ENCODE measurements around the gene FAHD1.
"Not testable (repeated sequence)": the region's sequence is repeated elsewhere in the genome, so short reads cannot be mapped to it uniquely, and the experiment has no call there.

The FAHD1 gene

DNA sequence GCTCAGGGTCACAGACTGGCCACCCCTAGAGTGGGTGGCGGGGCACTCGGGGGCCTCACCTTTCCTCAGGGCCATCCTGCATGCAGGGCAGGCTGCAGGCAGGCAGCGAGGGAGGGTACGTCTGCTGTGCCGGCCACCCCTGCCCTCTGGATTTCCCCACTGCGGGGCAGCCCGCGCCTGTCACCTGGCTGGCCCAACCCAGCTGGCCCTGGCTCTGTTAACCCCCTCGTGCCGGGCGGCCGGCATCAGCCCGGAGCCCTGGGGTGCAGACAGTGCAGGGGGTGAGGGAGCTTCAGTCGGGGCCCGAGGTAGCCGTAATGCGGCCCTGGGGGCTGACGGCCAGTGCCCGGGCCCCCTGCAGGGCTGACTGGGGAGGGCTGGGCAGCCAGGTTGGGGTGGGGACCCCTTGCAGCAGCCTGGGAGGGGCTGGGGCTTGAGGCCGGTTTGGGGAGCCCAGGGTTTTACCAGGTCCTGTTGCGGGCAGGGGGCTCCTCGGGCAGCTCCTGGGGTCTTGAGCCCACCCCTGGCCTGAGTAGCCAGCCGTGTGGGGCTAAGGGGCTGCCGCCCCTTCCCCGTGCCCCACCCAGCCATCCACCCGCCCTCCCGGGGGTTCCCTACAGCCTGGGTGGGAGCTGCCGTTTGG is 33.3 kb upstream of the FAHD1 start, which contains the start of gene IGFALS:
TSS of gene IGFALS (minus strand) at position 128 of the 643 bp plus-strand sequence. CDS start at position 75, 53 bp downstream.
- no peak for DNase-seq (ENCODE audit: extremely low spot score)
- POLR2A ChIA-PET = interaction anchor here (1.1 to 2.9 kb wide), 2 partner anchors 10 to 11 kb away, joined by 3 to 25 read pairs; partner anchors contain the start of genes NUBP2 and SPSB3
- TF ChIP-seq BHLHE40 (IDR thresholded peaks at IDR 0.05; ENCODE audit: borderline replicate concordance) = no peak
- TF ChIP-seq, protein P1, sequence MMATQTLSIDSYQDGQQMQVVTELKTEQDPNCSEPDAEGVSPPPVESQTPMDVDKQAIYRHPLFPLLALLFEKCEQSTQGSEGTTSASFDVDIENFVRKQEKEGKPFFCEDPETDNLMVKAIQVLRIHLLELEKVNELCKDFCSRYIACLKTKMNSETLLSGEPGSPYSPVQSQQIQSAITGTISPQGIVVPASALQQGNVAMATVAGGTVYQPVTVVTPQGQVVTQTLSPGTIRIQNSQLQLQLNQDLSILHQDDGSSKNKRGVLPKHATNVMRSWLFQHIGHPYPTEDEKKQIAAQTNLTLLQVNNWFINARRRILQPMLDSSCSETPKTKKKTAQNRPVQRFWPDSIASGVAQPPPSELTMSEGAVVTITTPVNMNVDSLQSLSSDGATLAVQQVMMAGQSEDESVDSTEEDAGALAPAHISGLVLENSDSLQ (IDR thresholded peaks at IDR 0.05) = no peak
- no peak for TF ChIP-seq SUZ12 (IDR thresholded peaks at IDR 0.05)
- no peak for TF ChIP-seq ELF4 (IDR thresholded peaks at IDR 0.05)
- no peak for TF ChIP-seq ARNT (IDR thresholded peaks at IDR 0.05)
- no peak for TF ChIP-seq NFRKB (IDR thresholded peaks at IDR 0.05)
- no peak for TF ChIP-seq TARDBP (IDR thresholded peaks at IDR 0.05)
- no peak for TF ChIP-seq L3MBTL2 (conservative IDR thresholded peaks at IDR 0.05)
- no peak for TF ChIP-seq SP1 (IDR thresholded peaks at IDR 0.05)
- no peak for TF ChIP-seq LEF1 (IDR thresholded peaks at IDR 0.05; ENCODE audit: borderline replicate concordance)
- no peak for TF ChIP-seq FOXK2 (IDR thresholded peaks at IDR 0.05)
- no peak for TF ChIP-seq CTBP1 (IDR thresholded peaks at IDR 0.05; ENCODE audit: borderline replicate concordance)
- TF ChIP-seq HDGF (IDR thresholded peaks at IDR 0.05; ENCODE audit: borderline replicate concordance) = no peak
- TF ChIP-seq FOXA1 (IDR thresholded peaks at IDR 0.05) = no peak
- TF ChIP-seq ZNF384 (IDR thresholded peaks at IDR 0.05) = no peak
- TF ChIP-seq FOXM1 (IDR thresholded peaks at IDR 0.05; ENCODE audit: borderline replicate concordance) = no peak
- CTCF ChIA-PET = no interaction called here

DNA sequence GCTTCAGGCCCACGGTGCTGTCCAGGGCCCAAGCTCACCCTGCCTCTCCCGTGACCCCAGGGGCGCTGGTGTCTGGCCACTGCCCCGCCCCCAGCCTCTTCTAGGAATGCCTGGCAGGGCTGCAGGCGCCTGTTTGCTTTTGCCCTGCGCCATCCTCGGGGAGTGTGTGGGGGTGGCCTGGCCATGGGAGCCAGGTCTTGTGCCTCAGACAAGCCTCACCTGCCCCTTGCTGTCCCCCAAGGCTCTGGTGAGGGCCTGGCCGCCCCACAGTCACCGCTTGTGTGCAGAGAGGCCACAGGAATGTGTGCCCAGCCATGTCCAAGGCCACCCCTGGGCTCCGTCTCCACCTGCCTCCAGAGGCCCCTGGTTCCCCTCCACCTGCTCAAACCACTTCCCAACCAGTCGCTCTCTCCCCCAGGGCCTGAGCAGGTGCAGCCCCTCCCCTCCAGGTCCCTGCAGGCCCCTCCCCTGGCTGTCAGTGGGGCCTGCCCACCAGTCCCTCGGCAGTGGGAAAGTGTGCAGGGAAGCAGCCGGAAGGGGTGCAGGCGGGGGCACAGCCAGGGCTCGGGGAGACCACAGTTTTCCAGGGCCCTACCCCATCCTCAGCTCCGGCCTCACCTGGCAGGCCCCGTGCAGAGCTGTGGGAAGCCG is 32.7 kb upstream of the FAHD1 start:
- ChIA-PET CTCF (no interaction called here), POLR2A (interaction anchor here (1.1 kb wide), 1 partner anchor 9 kb away, joined by 3 read pairs; no protein-coding TSS in a partner anchor)
- DNase-seq (ENCODE audit: extremely low spot score) = no peak
- TF ChIP-seq ARNT (IDR thresholded peaks at IDR 0.05) (no peak), HDGF (IDR thresholded peaks at IDR 0.05; ENCODE audit: borderline replicate concordance) (no peak), SUZ12 (IDR thresholded peaks at IDR 0.05) (no peak), LEF1 (IDR thresholded peaks at IDR 0.05; ENCODE audit: borderline replicate concordance) (no peak), L3MBTL2 (conservative IDR thresholded peaks at IDR 0.05) (no peak), SP1 (IDR thresholded peaks at IDR 0.05) (no peak), FOXA1 (IDR thresholded peaks at IDR 0.05) (no peak), TARDBP (IDR thresholded peaks at IDR 0.05) (no peak), ZNF384 (IDR thresholded peaks at IDR 0.05) (no peak), NFRKB (IDR thresholded peaks at IDR 0.05) (no peak)
- TF ChIP-seq, protein P1 (IDR thresholded peaks at IDR 0.05) = no peak

DNA sequence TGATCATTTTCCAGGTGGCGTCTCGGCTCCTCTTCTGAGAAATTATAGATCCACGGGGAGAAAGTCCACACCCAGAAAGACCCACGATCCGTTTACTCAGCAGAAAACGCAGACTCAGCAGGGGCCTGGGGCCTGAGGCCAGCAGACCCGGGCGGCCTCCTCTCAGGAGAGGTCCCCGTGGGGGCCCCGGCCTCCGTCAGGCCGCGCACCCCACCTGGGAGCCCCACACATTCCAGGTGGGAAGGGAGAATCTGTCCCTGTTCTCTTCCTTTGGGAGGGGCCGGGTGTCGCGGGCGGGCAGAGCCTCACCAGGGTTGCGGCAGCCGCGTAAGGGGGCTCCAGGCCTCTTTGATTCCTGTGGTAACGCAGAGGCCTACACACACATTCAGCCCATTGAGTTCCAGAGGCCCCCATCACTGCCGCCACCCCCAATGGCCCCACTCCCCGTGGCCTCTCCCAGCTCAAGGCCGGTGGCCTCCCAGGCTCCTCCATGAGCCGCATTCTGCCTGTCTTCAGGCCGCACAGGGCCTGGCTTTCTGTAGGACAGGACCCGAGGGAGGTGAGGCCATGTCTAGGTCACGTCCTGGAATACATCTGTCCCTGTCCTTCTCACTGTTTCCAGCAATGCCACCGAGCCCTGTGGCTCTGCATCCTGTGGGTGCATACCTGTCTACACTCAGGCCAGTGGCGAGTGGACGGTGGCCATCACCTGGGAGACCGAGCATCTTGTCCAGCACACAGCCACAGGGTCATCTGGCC is 31.9 kb upstream of the FAHD1 start:
- DNase-seq (ENCODE audit: extremely low spot score) = no peak
- POLR2A ChIA-PET = no interaction called here
- CTCF ChIA-PET = no interaction called here
- TF ChIP-seq ZNF384 (IDR thresholded peaks at IDR 0.05) (no peak), HDGF (IDR thresholded peaks at IDR 0.05; ENCODE audit: borderline replicate concordance) (no peak), FOXK2 (IDR thresholded peaks at IDR 0.05) (no peak), L3MBTL2 (conservative IDR thresholded peaks at IDR 0.05) (no peak), BHLHE40 (IDR thresholded peaks at IDR 0.05; ENCODE audit: borderline replicate concordance) (no peak), SP1 (IDR thresholded peaks at IDR 0.05) (no peak), FOXM1 (IDR thresholded peaks at IDR 0.05; ENCODE audit: borderline replicate concordance) (no peak), LEF1 (IDR thresholded peaks at IDR 0.05; ENCODE audit: borderline replicate concordance) (no peak), ARNT (IDR thresholded peaks at IDR 0.05) (no peak), NFRKB (IDR thresholded peaks at IDR 0.05) (no peak), SUZ12 (IDR thresholded peaks at IDR 0.05) (no peak), CTBP1 (IDR thresholded peaks at IDR 0.05; ENCODE audit: borderline replicate concordance) (no peak), TARDBP (IDR thresholded peaks at IDR 0.05) (no peak), FOXA1 (IDR thresholded peaks at IDR 0.05) (no peak), ELF4 (IDR thresholded peaks at IDR 0.05) (no peak)
- TF ChIP-seq, protein P1 (IDR thresholded peaks at IDR 0.05) = no peak

DNA sequence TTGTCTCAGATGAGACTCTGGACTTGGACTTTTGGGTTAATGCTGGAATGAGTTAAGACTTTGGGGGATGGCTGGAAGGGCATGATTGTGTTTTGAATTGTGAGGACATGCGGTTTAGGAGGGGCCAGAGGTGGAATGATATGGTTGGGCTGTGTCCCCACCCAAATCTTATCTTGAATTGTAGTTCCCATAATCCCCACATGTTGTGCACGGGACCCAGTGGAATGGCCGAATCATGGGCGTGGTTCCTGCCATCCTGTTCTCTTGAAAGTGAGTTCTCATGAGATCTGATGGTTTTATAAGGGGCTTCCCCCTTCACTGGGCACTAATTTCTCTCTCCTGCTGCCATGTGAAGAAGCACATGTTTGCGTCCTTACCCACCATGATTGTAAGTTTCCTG is 27.7 kb upstream of the FAHD1 start:
- POLR2A ChIA-PET; CTCF ChIA-PET; DNase-seq (ENCODE audit: extremely low spot score): not testable (repeated sequence)

DNA sequence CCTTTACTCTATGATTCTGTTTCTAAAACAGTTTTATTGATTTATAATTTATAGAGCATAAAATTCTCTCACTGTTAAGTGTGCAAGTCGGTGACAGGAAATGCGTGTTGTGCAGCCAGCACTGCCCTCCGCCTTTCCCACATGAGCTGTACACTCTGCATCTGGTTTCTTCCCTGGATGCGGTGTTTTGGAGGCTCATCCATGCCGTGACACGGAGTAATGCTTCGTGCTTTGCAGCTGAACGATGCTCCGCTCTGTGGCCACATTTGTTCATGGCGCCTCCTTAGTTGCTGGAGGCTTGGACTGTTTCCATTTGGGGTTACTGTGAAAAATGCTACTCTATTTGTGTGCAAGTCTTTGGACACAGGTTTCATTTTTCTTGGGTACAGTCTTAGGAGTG is 26.3 kb upstream of the FAHD1 start:
- ChIA-PET CTCF (no interaction called here), POLR2A (no interaction called here)
- TF ChIP-seq CTBP1 (IDR thresholded peaks at IDR 0.05; ENCODE audit: borderline replicate concordance) = no peak
- no peak for TF ChIP-seq LEF1 (IDR thresholded peaks at IDR 0.05; ENCODE audit: borderline replicate concordance)
- TF ChIP-seq, protein P1 (IDR thresholded peaks at IDR 0.05) = no peak
- no peak for TF ChIP-seq ELF4 (IDR thresholded peaks at IDR 0.05)
- no peak for TF ChIP-seq FOXA1 (IDR thresholded peaks at IDR 0.05)
- no peak for TF ChIP-seq BHLHE40 (IDR thresholded peaks at IDR 0.05; ENCODE audit: borderline replicate concordance)
- TF ChIP-seq ZNF384 (IDR thresholded peaks at IDR 0.05) = no peak
- TF ChIP-seq L3MBTL2 (conservative IDR thresholded peaks at IDR 0.05) = no peak; the same call in 1 of the 2 replicates
- no peak for TF ChIP-seq HDGF (IDR thresholded peaks at IDR 0.05; ENCODE audit: borderline replicate concordance)
- no peak for TF ChIP-seq SP1 (IDR thresholded peaks at IDR 0.05)
- TF ChIP-seq FOXK2 (IDR thresholded peaks at IDR 0.05) = no peak
- no peak for TF ChIP-seq ARNT (IDR thresholded peaks at IDR 0.05)
- no peak for TF ChIP-seq FOXM1 (IDR thresholded peaks at IDR 0.05; ENCODE audit: borderline replicate concordance)
- no peak for TF ChIP-seq SUZ12 (IDR thresholded peaks at IDR 0.05)
- no peak for DNase-seq (ENCODE audit: extremely low spot score)
